Adrenal gland (tissue), 5 donors: ENCODE data around the gene THUMPD3.

ENCODE experiments used
- POLR2A ChIP-seq, 2 donors: fragments of 450-650 bp; IDR thresholded peaks; one replicate each; pipeline ENCODE4 v1.6.1; 2017; ENCODE audit warnings: antibody characterized with exemption in 2 of 2, mild to moderate bottlenecking in 2 of 2, moderate library complexity in 1 of 2
- TF ChIP-seq, protein P1 (sequence below), 6 experiments: fragments of 450-650 bp in 4 of 6; fragments of 200-600 bp in 2 of 6; sonication (generic) in 1 of 6; IDR thresholded peaks; 1 replicate in 5 of 6; 2 replicates in 1 of 6; pipeline versions ENCODE4 v1.5.1 to v1.8.0; 2016 to 2021; ENCODE audit warnings: antibody characterized with exemption in 6 of 6, mild to moderate bottlenecking in 2 of 6, moderate library complexity in 1 of 6
- donor health status: DM: no; HTN: no; CAD: no.

DNA sequence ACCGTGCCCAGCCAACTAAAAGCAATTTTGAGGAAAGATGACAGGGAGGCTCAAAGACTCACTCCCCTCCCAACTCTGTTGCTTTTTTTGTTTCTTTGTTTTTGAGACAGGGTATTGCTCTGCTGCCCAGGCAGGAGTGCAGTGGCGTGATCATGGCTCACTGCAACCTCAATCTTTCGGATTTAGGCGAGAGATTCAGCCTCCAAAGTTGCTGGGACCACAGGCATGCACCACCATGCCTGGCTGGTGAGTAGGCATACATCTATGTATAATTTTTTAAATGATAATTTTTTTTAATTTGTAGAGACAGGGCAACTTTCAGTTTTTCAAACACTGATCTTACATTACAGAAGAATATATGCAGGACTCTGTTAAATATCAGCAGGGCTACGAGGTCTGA, 15.8 kb upstream of the THUMPD3 start:
- no peak for TF ChIP-seq POLR2A (IDR thresholded peaks at IDR 0.05)
- TF ChIP-seq, protein P1, sequence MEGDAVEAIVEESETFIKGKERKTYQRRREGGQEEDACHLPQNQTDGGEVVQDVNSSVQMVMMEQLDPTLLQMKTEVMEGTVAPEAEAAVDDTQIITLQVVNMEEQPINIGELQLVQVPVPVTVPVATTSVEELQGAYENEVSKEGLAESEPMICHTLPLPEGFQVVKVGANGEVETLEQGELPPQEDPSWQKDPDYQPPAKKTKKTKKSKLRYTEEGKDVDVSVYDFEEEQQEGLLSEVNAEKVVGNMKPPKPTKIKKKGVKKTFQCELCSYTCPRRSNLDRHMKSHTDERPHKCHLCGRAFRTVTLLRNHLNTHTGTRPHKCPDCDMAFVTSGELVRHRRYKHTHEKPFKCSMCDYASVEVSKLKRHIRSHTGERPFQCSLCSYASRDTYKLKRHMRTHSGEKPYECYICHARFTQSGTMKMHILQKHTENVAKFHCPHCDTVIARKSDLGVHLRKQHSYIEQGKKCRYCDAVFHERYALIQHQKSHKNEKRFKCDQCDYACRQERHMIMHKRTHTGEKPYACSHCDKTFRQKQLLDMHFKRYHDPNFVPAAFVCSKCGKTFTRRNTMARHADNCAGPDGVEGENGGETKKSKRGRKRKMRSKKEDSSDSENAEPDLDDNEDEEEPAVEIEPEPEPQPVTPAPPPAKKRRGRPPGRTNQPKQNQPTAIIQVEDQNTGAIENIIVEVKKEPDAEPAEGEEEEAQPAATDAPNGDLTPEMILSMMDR (IDR thresholded peaks at IDR 0.05): no peak
